PC-9 (cell line): ENCODE measurements around the gene FARS2. TPM values are rescaled to one million over a fixed set of nuclear protein-coding genes. Genes with fewer than 3 reads are reported as not detected.

ENCODE experiments used
- BruUV-seq: library from RNA; stranded (reverse); fragments of 400-500 nt; replicated peaks from 2 replicates; lab custom pipeline; 2021; lab: Mats Ljungman, UMichigan
- CTCF ChIA-PET: fragments of 300-600 bp; sonication (Branson Sonifier 250); formaldehyde crosslinking; loops from one replicate; lab custom pipeline; 2022; ENCODE audit warnings: antibody characterized with exemption; lab: Charles Lee
- POLR2A ChIA-PET: fragments of 300-600 bp; sonication (Branson Sonifier 250); formaldehyde crosslinking; loops from one replicate; lab custom pipeline; 2022; ENCODE audit warnings: antibody characterized with exemption; ENCODE audit not compliant: unreplicated experiment; lab: Charles Lee
- DNase-seq, 2 experiments: peaks; one replicate each; pipeline versions ENCODE4 v3.0.0 to v3.0.0-alpha.2; 2015 to 2022; ENCODE audit warnings: mixed read lengths in 1 of 2
- H2AFZ ChIP-seq: fragments of 200-600 bp; sonication (generic); 2 replicates; pipeline ENCODE4 v1.8.1; 2017; ENCODE audit warnings: antibody characterized with exemption
- H3F3A ChIP-seq: fragments of 200-600 bp; sonication (generic); 2 replicates; pipeline ENCODE4 v1.8.1; 2017; ENCODE audit warnings: antibody characterized with exemption, mild to moderate bottlenecking, low read depth; ENCODE audit not compliant: insufficient read depth
- H3K27ac ChIP-seq: fragments of 200-600 bp; sonication (generic); 2 replicates; pipeline ENCODE4 v1.6.1; 2016; ENCODE audit warnings: mixed run types
- H3K27me3 ChIP-seq: fragments of 200-600 bp; sonication (generic); 2 replicates; pipeline ENCODE4 v1.6.1; 2016; ENCODE audit warnings: low read depth, mixed run types; ENCODE audit not compliant: insufficient read depth
- H3K36me3 ChIP-seq: fragments of 200-600 bp; sonication (generic); 2 replicates; pipeline ENCODE4 v1.6.1; 2016; ENCODE audit warnings: low read depth, mixed run types
- H3K4me1 ChIP-seq: fragments of 200-600 bp; sonication (generic); replicated peaks from 2 replicates; pipeline ENCODE4 v1.6.1; 2016; ENCODE audit warnings: mixed run types; ENCODE audit not compliant: insufficient read depth
- H3K4me2 ChIP-seq: fragments of 200-600 bp; sonication (generic); 2 replicates; pipeline ENCODE4 v1.6.1; 2017; ENCODE audit warnings: mixed run types
- H3K4me3 ChIP-seq: fragments of 200-600 bp; sonication (generic); 2 replicates; pipeline ENCODE4 v1.6.1; 2016; ENCODE audit warnings: mixed run types
- H3K79me2 ChIP-seq: fragments of 200-600 bp; sonication (generic); 2 replicates; pipeline ENCODE4 v1.6.1; 2017; ENCODE audit warnings: low read depth, mixed run types
- H3K9me2 ChIP-seq: fragments of 200-600 bp; sonication (generic); 2 replicates; pipeline ENCODE4 v1.8.1; 2017; ENCODE audit warnings: mild to moderate bottlenecking; ENCODE audit not compliant: insufficient read depth
- H3K9me3 ChIP-seq: fragments of 200-600 bp; sonication (generic); 2 replicates; pipeline ENCODE4 v1.8.1; 2016; ENCODE audit warnings: low read depth; ENCODE audit not compliant: insufficient read depth
- H4K20me1 ChIP-seq: fragments of 200-600 bp; sonication (generic); 2 replicates; pipeline ENCODE4 v1.8.1; 2017; ENCODE audit not compliant: insufficient read depth
- CTCF ChIP-seq: fragments of 200-600 bp; sonication (generic); conservative IDR thresholded peaks from 2 replicates; pipeline ENCODE4 v1.6.1; 2017; ENCODE audit warnings: mixed run types, antibody characterized with exemption, mild to moderate bottlenecking, moderate library complexity
- EZH2 ChIP-seq: fragments of 200-600 bp; sonication (generic); IDR thresholded peaks from 2 replicates; pipeline ENCODE4 v1.8.0; 2017; ENCODE audit warnings: antibody characterized with exemption, low read depth
- intact Hi-C: fragments of 100-400 bp; cut with micrococcal nuclease; formaldehyde crosslinking; loops from one replicate; pipeline ENCODE4 v1.10.0; 2022; ENCODE audit not compliant: unreplicated experiment
- total RNA-seq: library from RNA; stranded (reverse); gene quantifications from 2 replicates; pipeline ENCODE4 v1.2.3, GENCODE V29; 2021

FARS2 gene
- total RNA-seq, 1 experiment from 2014 or later: 26.7 TPM

- CTCF ChIA-PET: interaction anchor here (0.6 kb wide), 1 partner anchor 1054 kb away, joined by 4 read pairs; no protein-coding TSS in a partner anchor
- no peaks in the 10 kb centered on the region for H3K27me3 ChIP-seq
- H3K4me2 ChIP-seq: no peak overlapping the region
- no peaks in the 10 kb centered on the region for H3K9me2 ChIP-seq
- no peaks in the 10 kb centered on the region for H4K20me1 ChIP-seq
- intact Hi-C loops: no loop called here
- H3F3A ChIP-seq: no peaks in the 10 kb centered on the region
- DNase-seq: no peak
- no peaks in the 10 kb centered on the region for H3K36me3 ChIP-seq
- no peaks in the 10 kb centered on the region for H3K79me2 ChIP-seq
- TF ChIP-seq CTCF (no peak), EZH2 (no peak)
- no peaks in the 10 kb centered on the region for H3K9me3 ChIP-seq
- no peak overlapping the region for H3K27ac ChIP-seq
- no peak overlapping the region for H2AFZ ChIP-seq
- no peak overlapping the region for H3K4me3 ChIP-seq
- POLR2A ChIA-PET: interaction anchor here (0.6 kb wide), 1 partner anchor 106 kb away, joined by 6 read pairs; the partner anchor contains the start of gene LYRM4
- no TSS peak for BruUV-seq
- no peaks in the 10 kb centered on the region for H3K4me1 ChIP-seq
These were observed 105.6 kb downstream of the FARS2 start for GRCh38 chr6:5366941-5367340.

DNA sequence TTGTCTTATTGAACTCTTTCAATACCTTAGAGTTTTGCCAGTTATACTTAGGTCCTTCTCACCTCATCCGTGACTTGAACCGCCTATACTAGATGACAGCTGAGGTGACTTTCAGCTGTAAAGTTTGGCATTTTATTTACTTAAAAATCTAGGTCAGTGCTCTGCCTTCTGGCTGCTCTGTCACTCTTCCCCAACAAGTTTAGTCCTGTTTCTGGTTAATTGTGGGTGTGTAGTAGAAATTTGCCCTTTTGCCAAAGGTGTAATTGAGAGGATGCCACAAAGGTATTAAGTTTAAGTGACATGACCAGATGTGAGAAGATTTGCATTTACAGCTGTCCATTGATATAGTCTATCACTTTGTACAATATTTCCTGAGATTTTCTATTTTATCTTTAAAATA lies 106.2 kb downstream of the FARS2 start:
- no peak for TF ChIP-seq EZH2
- no peak for TF ChIP-seq CTCF
- intact Hi-C loops: no loop called here
- H3K4me2 ChIP-seq: no peak overlapping the region
- H3K79me2 ChIP-seq: no peaks in the 10 kb centered on the region
- no peak overlapping the region for H3K27ac ChIP-seq
- no peak for DNase-seq
- H3F3A ChIP-seq: no peaks in the 10 kb centered on the region
- no peak overlapping the region for H3K4me3 ChIP-seq
- H3K4me1 ChIP-seq: no peaks in the 10 kb centered on the region
- no peak overlapping the region for H2AFZ ChIP-seq
- no peaks in the 10 kb centered on the region for H3K9me3 ChIP-seq
- BruUV-seq: no TSS peak
- no peaks in the 10 kb centered on the region for H3K9me2 ChIP-seq
- no peaks in the 10 kb centered on the region for H3K27me3 ChIP-seq
- POLR2A ChIA-PET: interaction anchor here (0.6 kb wide), 1 partner anchor 107 kb away, joined by 6 read pairs; the partner anchor contains the start of gene LYRM4
- H3K36me3 ChIP-seq: no peaks in the 10 kb centered on the region
- no peaks in the 10 kb centered on the region for H4K20me1 ChIP-seq
- CTCF ChIA-PET: no interaction called here

DNA sequence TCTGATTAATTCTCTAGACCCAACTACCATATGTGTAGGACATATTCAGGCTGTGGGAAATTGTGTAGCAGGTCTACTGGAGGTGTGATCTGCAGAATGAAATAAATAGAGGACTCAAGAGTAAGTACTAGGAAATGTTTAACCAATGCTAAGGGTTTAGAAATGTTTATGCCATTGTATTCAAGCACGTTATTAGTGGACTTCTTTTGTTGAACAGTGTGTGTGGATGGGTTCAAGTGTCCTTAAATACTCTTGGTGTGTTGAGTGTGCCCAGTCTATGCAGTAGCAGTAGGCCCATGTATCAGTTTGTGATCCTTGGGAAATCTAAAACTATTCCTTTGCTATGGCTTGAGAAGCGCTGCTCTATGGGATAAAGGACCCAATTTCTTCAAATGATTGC lies 112.1 kb downstream of the FARS2 start:
- H3K36me3 ChIP-seq: no peaks in the 10 kb centered on the region
- H3K9me2 ChIP-seq: no peaks in the 10 kb centered on the region
- H3K79me2 ChIP-seq: no peaks in the 10 kb centered on the region
- no peaks in the 10 kb centered on the region for H3K4me1 ChIP-seq
- no peak for TF ChIP-seq EZH2
- TF ChIP-seq CTCF: no peak
- H3K4me3 ChIP-seq: no peak overlapping the region
- ChIA-PET CTCF (no interaction called here), POLR2A (no interaction called here)
- intact Hi-C loops: no loop called here
- no peak for DNase-seq
- no TSS peak for BruUV-seq
- no peaks in the 10 kb centered on the region for H3K9me3 ChIP-seq
- no peaks in the 10 kb centered on the region for H4K20me1 ChIP-seq
- no peak overlapping the region for H2AFZ ChIP-seq
- H3F3A ChIP-seq: no peaks in the 10 kb centered on the region
- no peak overlapping the region for H3K27ac ChIP-seq
- H3K4me2 ChIP-seq: no peak overlapping the region
- no peaks in the 10 kb centered on the region for H3K27me3 ChIP-seq
